Trophoblast cell (in vitro differentiated cells and primary cell): Measurements from ENCODE around the gene QTRT2.

Source experiments
- DNase-seq, 2 donors: peaks; one replicate each; pipeline ENCODE4 v3.0.0-alpha.2; 2016
- H2AFZ ChIP-seq: 2 replicates; pipeline ENCODE4 v1.6.1; 2013; ENCODE audit warnings: low read length, moderate library complexity, mild to moderate bottlenecking; ENCODE audit not compliant: insufficient read depth, poor library complexity
- H2AK5ac ChIP-seq: 2 replicates; pipeline ENCODE4 v1.6.1; 2013; ENCODE audit warnings: mild to moderate bottlenecking, low read length
- H2BK120ac ChIP-seq: 2 replicates; pipeline ENCODE4 v1.6.1; 2013; ENCODE audit warnings: low read length, mild to moderate bottlenecking, moderate library complexity; ENCODE audit not compliant: insufficient read depth, poor library complexity
- H2BK12ac ChIP-seq: 2 replicates; pipeline ENCODE4 v1.6.1; 2013; ENCODE audit warnings: mild to moderate bottlenecking, low read length, moderate library complexity
- H2BK5ac ChIP-seq: 2 replicates; pipeline ENCODE4 v1.6.1; 2013; ENCODE audit warnings: low read length, low read depth, moderate library complexity, mild to moderate bottlenecking; ENCODE audit not compliant: poor library complexity
- H3K14ac ChIP-seq: 2 replicates; pipeline ENCODE4 v1.6.1; 2013; ENCODE audit warnings: mild to moderate bottlenecking, low read length
- H3K18ac ChIP-seq: 2 replicates; pipeline ENCODE4 v1.6.1; 2013; ENCODE audit warnings: mild to moderate bottlenecking, low read length
- H3K23ac ChIP-seq: 2 replicates; pipeline ENCODE4 v1.6.1; 2013; ENCODE audit warnings: low read length
- H3K27ac ChIP-seq: 2 replicates; pipeline ENCODE4 v1.5.1; 2013; ENCODE audit warnings: low read depth, mild to moderate bottlenecking, inconsistent platforms, low read length, moderate library complexity
- H3K27me3 ChIP-seq: 2 replicates; pipeline ENCODE4 v1.6.1; 2013; ENCODE audit warnings: inconsistent platforms, mild to moderate bottlenecking, low read length, moderate library complexity; ENCODE audit not compliant: insufficient read depth
- H3K36me3 ChIP-seq, 2 experiments: 1 replicate in 1 of 2; 2 replicates in 1 of 2; pipeline ENCODE4 v1.6.1; 2013; ENCODE audit warnings: low read length in 2 of 2, mild to moderate bottlenecking in 2 of 2, moderate library complexity in 1 of 2; ENCODE audit not compliant: insufficient read depth in 2 of 2, control insufficient read depth in 1 of 2
- H3K4ac ChIP-seq: 2 replicates; pipeline ENCODE4 v1.6.1; 2013; ENCODE audit warnings: low read depth, mild to moderate bottlenecking, low read length, moderate library complexity
- H3K4me1 ChIP-seq, 2 experiments: 1 replicate in 1 of 2; 2 replicates in 1 of 2; pipeline ENCODE4 v1.6.1; 2013; ENCODE audit warnings: low read length in 2 of 2, mild to moderate bottlenecking in 2 of 2, moderate library complexity in 1 of 2; ENCODE audit not compliant: insufficient read depth in 2 of 2, control insufficient read depth in 1 of 2
- H3K4me2 ChIP-seq: 2 replicates; pipeline ENCODE4 v1.6.1; 2013; ENCODE audit warnings: inconsistent platforms, mild to moderate bottlenecking, low read length, moderate library complexity
- H3K4me3 ChIP-seq: 2 replicates; pipeline ENCODE4 v1.5.1; 2013; ENCODE audit warnings: mild to moderate bottlenecking, low read depth, low read length, inconsistent platforms
- H3K79me1 ChIP-seq: one replicate; pipeline ENCODE4 v1.6.1; 2013; ENCODE audit warnings: low read length
- H3K79me2 ChIP-seq: 2 replicates; pipeline ENCODE4 v1.6.1; 2013; ENCODE audit warnings: low read length, mild to moderate bottlenecking; ENCODE audit not compliant: control insufficient read depth, insufficient read depth, poor library complexity
- H3K9ac ChIP-seq: 2 replicates; pipeline ENCODE4 v1.6.1; 2013; ENCODE audit warnings: mild to moderate bottlenecking, low read length
- H3K9me3 ChIP-seq: 2 replicates; pipeline ENCODE4 v1.6.1; 2013; ENCODE audit warnings: low read depth, mild to moderate bottlenecking, control low read depth, inconsistent platforms, low read length; ENCODE audit not compliant: insufficient read depth
- H4K12ac ChIP-seq: 2 replicates; pipeline ENCODE4 v1.6.1; 2013; ENCODE audit warnings: low read depth, mild to moderate bottlenecking, low read length, moderate library complexity
- H4K8ac ChIP-seq: 2 replicates; pipeline ENCODE4 v1.6.1; 2013; ENCODE audit warnings: low read depth, mild to moderate bottlenecking, low read length, moderate library complexity
- H4K91ac ChIP-seq: one replicate; pipeline ENCODE4 v1.6.1; 2013; ENCODE audit warnings: low read depth, mild to moderate bottlenecking, low read length, moderate library complexity
- WGBS: extraction: QIAGEN DNeasy Blood & Tissue Kit; methylation state at CpG from one replicate; pipeline ENCODE4 v1.1.7; 2013; ENCODE audit warnings: missing lambda C conversion rate; ENCODE audit not compliant: insufficient read length, insufficient coverage; ENCODE audit errors: extremely low coverage; 5-methylcytosine and 5-hydroxymethylcytosine counted together

QTRT2 gene

GRCh38 chr3:114110439-114110838 lies 53.9 kb downstream of the QTRT2 start:
- H3K18ac ChIP-seq = no peak overlapping the region
- no peak overlapping the region for H3K9ac ChIP-seq
- no peak overlapping the region for H2BK5ac ChIP-seq
- no peak overlapping the region for H2AK5ac ChIP-seq
- no peak overlapping the region for H3K14ac ChIP-seq
- no peak overlapping the region for H3K27ac ChIP-seq
- H3K23ac ChIP-seq = no peak overlapping the region
- H3K4me3 ChIP-seq = no peak overlapping the region
- H3K9me3 ChIP-seq = no peaks in the 10 kb centered on the region
- H3K4ac ChIP-seq = no peak overlapping the region
- H3K79me2 ChIP-seq = no peaks in the 10 kb centered on the region
- H2BK12ac ChIP-seq = no peak overlapping the region
- H3K27me3 ChIP-seq = no peaks in the 10 kb centered on the region
- no peaks in the 10 kb centered on the region for H3K4me1 ChIP-seq
- no peak overlapping the region for H3K4me2 ChIP-seq
- H3K36me3 ChIP-seq = no peaks in the 10 kb centered on the region
- H4K8ac ChIP-seq = no peak overlapping the region
- no CpG with 5 or more reads among the region's 5 CpGs for WGBS
- no peak overlapping the region for H2BK120ac ChIP-seq
- no peak overlapping the region for H2AFZ ChIP-seq
- no peak overlapping the region for H4K91ac ChIP-seq
- DNase-seq = peak in 1 of 2 donors; percentile 16
- H4K12ac ChIP-seq = no peak overlapping the region
- H3K79me1 ChIP-seq = no peaks in the 10 kb centered on the region

- no peak for DNase-seq
- WGBS = no CpG with 5 or more reads among the region's 3 CpGs
- Histone ChIP-seq H3K9me3 (no peaks in the 10 kb centered on the region), H3K79me2 (no peaks in the 10 kb centered on the region), H3K79me1 (no peaks in the 10 kb centered on the region), H3K9ac (no peak overlapping the region), H3K27me3 (no peaks in the 10 kb centered on the region), H3K23ac (no peak overlapping the region), H2BK12ac (no peak overlapping the region), H3K4ac (no peak overlapping the region), H2BK120ac (no peak overlapping the region), H3K27ac (no peak overlapping the region), H3K4me1 (no peaks in the 10 kb centered on the region), H3K36me3 (no peaks in the 10 kb centered on the region), H2AFZ (no peak overlapping the region), H3K14ac (no peak overlapping the region), H4K8ac (no peak overlapping the region), H4K12ac (no peak overlapping the region), H3K18ac (no peak overlapping the region), H3K4me2 (no peak overlapping the region), H3K4me3 (no peak overlapping the region), H2AK5ac (no peak overlapping the region), H2BK5ac (no peak overlapping the region), H4K91ac (no peak overlapping the region)
These were observed 54.7 kb downstream of the QTRT2 start for GRCh38 chr3:114111060-114111770.

- H2AK5ac ChIP-seq = no peak overlapping the region
- no peak overlapping the region for H3K4me3 ChIP-seq
- H3K27me3 ChIP-seq = no peaks in the 10 kb centered on the region
- WGBS = no CpG with 5 or more reads among the region's 6 CpGs
- H3K36me3 ChIP-seq = no peaks in the 10 kb centered on the region
- no peak overlapping the region for H4K91ac ChIP-seq
- no peaks in the 10 kb centered on the region for H3K79me1 ChIP-seq
- H3K14ac ChIP-seq = no peak overlapping the region
- H3K4me2 ChIP-seq = no peak overlapping the region
- no peak overlapping the region for H3K18ac ChIP-seq
- no peak overlapping the region for H2BK120ac ChIP-seq
- DNase-seq = no peak
- no peaks in the 10 kb centered on the region for H3K9me3 ChIP-seq
- H4K8ac ChIP-seq = no peak overlapping the region
- no peak overlapping the region for H3K23ac ChIP-seq
- H3K4me1 ChIP-seq = no peaks in the 10 kb centered on the region
- no peak overlapping the region for H2BK5ac ChIP-seq
- H2AFZ ChIP-seq = no peak overlapping the region
- no peak overlapping the region for H2BK12ac ChIP-seq
- H3K9ac ChIP-seq = no peak overlapping the region
- no peak overlapping the region for H3K4ac ChIP-seq
- no peak overlapping the region for H3K27ac ChIP-seq
- no peak overlapping the region for H4K12ac ChIP-seq
- no peaks in the 10 kb centered on the region for H3K79me2 ChIP-seq
These were observed 56.2 kb downstream of the QTRT2 start for GRCh38 chr3:114112696-114113095.

DNA sequence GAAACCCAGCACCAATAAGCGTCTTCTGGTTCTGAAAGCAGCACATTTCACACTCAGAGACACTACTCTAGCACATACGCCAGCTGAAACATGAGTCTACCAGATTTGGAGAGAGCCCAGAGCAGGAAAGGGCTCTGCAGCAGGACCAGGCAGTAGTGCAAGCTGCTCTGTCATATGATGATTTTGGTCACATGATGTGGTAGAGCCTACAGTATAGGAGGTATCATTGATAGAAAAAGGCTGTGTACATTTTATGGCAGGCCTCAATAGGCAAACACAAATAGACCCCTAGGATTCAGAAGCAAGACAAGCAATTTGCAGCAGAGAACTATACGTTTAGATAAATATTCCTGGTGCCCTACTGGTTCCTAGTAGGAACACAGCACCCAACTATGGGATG lies 58.2 kb downstream of the QTRT2 start:
- Histone ChIP-seq H3K4me2 (no peak overlapping the region), H3K14ac (no peak overlapping the region), H3K4me3 (no peak overlapping the region), H2BK5ac (no peak overlapping the region), H2AK5ac (no peak overlapping the region), H3K27ac (no peak overlapping the region), H3K27me3 (no peaks in the 10 kb centered on the region), H4K12ac (no peak overlapping the region), H2AFZ (no peak overlapping the region), H2BK120ac (no peak overlapping the region), H3K79me2 (no peaks in the 10 kb centered on the region), H4K8ac (no peak overlapping the region), H3K9ac (no peak overlapping the region), H4K91ac (no peak overlapping the region), H3K9me3 (no peaks in the 10 kb centered on the region), H3K23ac (no peak overlapping the region), H3K4ac (no peak overlapping the region), H3K79me1 (no peaks in the 10 kb centered on the region), H3K4me1 (no peaks in the 10 kb centered on the region), H3K18ac (no peak overlapping the region), H2BK12ac (no peak overlapping the region), H3K36me3 (no peaks in the 10 kb centered on the region)
- no CpG with 5 or more reads among the region's 3 CpGs for WGBS
- DNase-seq = no peak
